Measurements from ENCODE around the gene TENM4.

The TENM4 gene

GRCh38 chr11:78715639-78716311 is 725.1 kb downstream of the TENM4 start:
- peak; percentile 72 for DNase-seq
- Mint-ChIP-seq H3K36me3 (ENCODE audit: low read depth) (peaks cover 47% of the 10 kb centered on the region), H3K27ac (no peak overlapping the region), H3K4me3 (no peak overlapping the region), H3K9me3 (no peaks in the 10 kb centered on the region), H3K27me3 (ENCODE audit: low read depth, poor library complexity) (peaks cover 9% of the 10 kb centered on the region), H3K4me1 (peaks cover 6% of the 10 kb centered on the region)
- TF ChIP-seq CTCF (IDR thresholded peaks at IDR 0.05): peak; percentile 68

GRCh38 chr11:78714539-78714938 is 726.3 kb downstream of the TENM4 start:
- Mint-ChIP-seq H3K27me3 (ENCODE audit: low read depth, poor library complexity) (peaks cover 9% of the 10 kb centered on the region), H3K4me3 (no peak overlapping the region), H3K9me3 (no peaks in the 10 kb centered on the region), H3K27ac (no peak overlapping the region), H3K36me3 (ENCODE audit: low read depth) (peaks cover 48% of the 10 kb centered on the region), H3K4me1 (peaks cover 6% of the 10 kb centered on the region)
- TF ChIP-seq CTCF (IDR thresholded peaks at IDR 0.05): no peak
- no peak for DNase-seq

GRCh38 chr11:78711735-78712134 is 729.1 kb downstream of the TENM4 start:
- no peaks in the 10 kb centered on the region for H3K9me3 Mint-ChIP-seq
- peaks cover 55% of the 10 kb centered on the region for H3K36me3 Mint-ChIP-seq (ENCODE audit: low read depth)
- no peak overlapping the region for H3K4me3 Mint-ChIP-seq
- peaks cover 11% of the 10 kb centered on the region for H3K27me3 Mint-ChIP-seq (ENCODE audit: low read depth, poor library complexity)
- H3K27ac Mint-ChIP-seq: no peak overlapping the region
- DNase-seq: no peak
- TF ChIP-seq CTCF (IDR thresholded peaks at IDR 0.05): no peak
- peaks cover 6% of the 10 kb centered on the region for H3K4me1 Mint-ChIP-seq

GRCh38 chr11:78710417-78710816 is 730.4 kb downstream of the TENM4 start:
- Mint-ChIP-seq H3K9me3 (no peaks in the 10 kb centered on the region), H3K4me3 (no peak overlapping the region), H3K27ac (no peak overlapping the region), H3K27me3 (ENCODE audit: low read depth, poor library complexity) (peaks cover 8% of the 10 kb centered on the region), H3K36me3 (ENCODE audit: low read depth) (peaks cover 68% of the 10 kb centered on the region), H3K4me1 (peaks cover 6% of the 10 kb centered on the region)
- no peak for TF ChIP-seq CTCF (IDR thresholded peaks at IDR 0.05)
- no peak for DNase-seq

GRCh38 chr11:78708388-78708787 is 732.4 kb downstream of the TENM4 start:
- H3K36me3 Mint-ChIP-seq (ENCODE audit: low read depth): peaks cover 79% of the 10 kb centered on the region
- H3K4me3 Mint-ChIP-seq: no peak overlapping the region
- peaks cover 5% of the 10 kb centered on the region for H3K27me3 Mint-ChIP-seq (ENCODE audit: low read depth, poor library complexity)
- no peak for TF ChIP-seq CTCF (IDR thresholded peaks at IDR 0.05)
- H3K9me3 Mint-ChIP-seq: no peaks in the 10 kb centered on the region
- peak overlapping the region; percentile 16 for H3K27ac Mint-ChIP-seq
- no peak for DNase-seq
- H3K4me1 Mint-ChIP-seq: peaks cover 6% of the 10 kb centered on the region

GRCh38 chr11:78706551-78706950 is 734.3 kb downstream of the TENM4 start:
- Mint-ChIP-seq H3K36me3 (ENCODE audit: low read depth) (peaks cover 80% of the 10 kb centered on the region), H3K4me1 (no peaks in the 10 kb centered on the region), H3K9me3 (no peaks in the 10 kb centered on the region), H3K27ac (peak overlapping the region; percentile 71), H3K27me3 (ENCODE audit: low read depth, poor library complexity) (peaks cover 2% of the 10 kb centered on the region), H3K4me3 (no peak overlapping the region)
- no peak for TF ChIP-seq CTCF (IDR thresholded peaks at IDR 0.05)
- no peak for DNase-seq

Measured in nephron progenitor cell (in vitro differentiated cells).